Measurements from ENCODE around the gene NOX5. TPM values are rescaled to one million over a fixed set of nuclear protein-coding genes. Genes with fewer than 3 reads are reported as not detected.
"Not testable (repeated sequence)": the region's sequence is repeated elsewhere in the genome, so short reads cannot be mapped to it uniquely, and the experiment has no call there.

The NOX5 gene
- total RNA-seq, 1 donor from 2014 or later = not detected

DNA sequence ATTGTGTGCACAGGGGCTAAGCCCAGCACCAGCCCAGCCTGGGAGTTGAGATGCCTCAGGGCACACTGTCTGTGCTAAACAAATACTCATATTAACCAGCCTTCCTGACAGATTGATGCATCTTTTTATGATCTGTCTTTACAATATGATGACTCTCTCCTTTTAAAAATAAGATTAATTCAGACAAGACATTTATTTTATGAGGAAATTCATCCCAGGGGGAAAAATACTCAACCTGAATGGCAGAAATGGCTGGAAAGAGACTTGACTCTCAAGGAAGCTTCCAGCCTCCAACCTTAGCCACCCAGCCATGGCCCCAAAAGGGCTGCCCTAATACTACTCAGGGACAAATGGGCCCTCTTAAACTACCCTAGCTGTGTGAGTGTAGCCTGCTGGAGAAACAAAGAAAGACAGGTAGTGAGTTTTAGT, 46.9 kb downstream of the NOX5 start:
- peaks cover 19% of the 10 kb centered on the region for H3K27me3 Mint-ChIP-seq (ENCODE audit: unreplicated experiment)
- DNase-seq (ENCODE audit: extremely low spot score, unreplicated experiment) = no peak
- no peak overlapping the region for H3K4me3 Mint-ChIP-seq (ENCODE audit: unreplicated experiment)
- no peak overlapping the region for H3K27ac Mint-ChIP-seq (ENCODE audit: unreplicated experiment)
- H3K9me3 Mint-ChIP-seq (ENCODE audit: unreplicated experiment) = no peaks in the 10 kb centered on the region
- H3K36me3 Mint-ChIP-seq (ENCODE audit: unreplicated experiment) = no peaks in the 10 kb centered on the region
- peaks cover 6% of the 10 kb centered on the region for H3K4me1 Mint-ChIP-seq (ENCODE audit: unreplicated experiment)
- no peak for TF ChIP-seq CTCF (IDR thresholded peaks at IDR 0.05)

DNA sequence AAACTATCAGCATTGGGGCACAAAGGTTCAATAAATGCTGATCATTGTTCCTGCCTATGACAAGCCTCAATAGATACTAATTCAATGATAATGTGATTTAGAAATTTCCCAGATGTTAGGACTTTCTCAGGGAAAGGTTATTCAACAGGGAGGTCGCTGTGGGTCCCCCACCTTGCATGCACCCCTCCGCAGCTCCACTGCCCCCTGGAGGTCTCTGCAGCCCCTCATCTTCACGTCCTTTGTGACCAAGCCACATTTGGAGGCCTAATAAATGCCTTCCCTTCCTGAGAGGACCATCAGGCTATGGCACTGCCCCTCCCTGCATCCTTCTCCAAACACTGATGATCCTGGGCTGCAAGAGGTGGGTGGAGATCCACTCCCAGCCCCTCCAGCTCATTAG, 50.2 kb downstream of the NOX5 start:
- Mint-ChIP-seq H3K4me1 (ENCODE audit: unreplicated experiment) (no peaks in the 10 kb centered on the region), H3K9me3 (ENCODE audit: unreplicated experiment) (no peaks in the 10 kb centered on the region), H3K27me3 (ENCODE audit: unreplicated experiment) (no peaks in the 10 kb centered on the region), H3K36me3 (ENCODE audit: unreplicated experiment) (no peaks in the 10 kb centered on the region), H3K27ac (ENCODE audit: unreplicated experiment) (no peak overlapping the region), H3K4me3 (ENCODE audit: unreplicated experiment) (no peak overlapping the region)
- TF ChIP-seq CTCF (IDR thresholded peaks at IDR 0.05) = no peak
- no peak for DNase-seq (ENCODE audit: extremely low spot score, unreplicated experiment)

DNA sequence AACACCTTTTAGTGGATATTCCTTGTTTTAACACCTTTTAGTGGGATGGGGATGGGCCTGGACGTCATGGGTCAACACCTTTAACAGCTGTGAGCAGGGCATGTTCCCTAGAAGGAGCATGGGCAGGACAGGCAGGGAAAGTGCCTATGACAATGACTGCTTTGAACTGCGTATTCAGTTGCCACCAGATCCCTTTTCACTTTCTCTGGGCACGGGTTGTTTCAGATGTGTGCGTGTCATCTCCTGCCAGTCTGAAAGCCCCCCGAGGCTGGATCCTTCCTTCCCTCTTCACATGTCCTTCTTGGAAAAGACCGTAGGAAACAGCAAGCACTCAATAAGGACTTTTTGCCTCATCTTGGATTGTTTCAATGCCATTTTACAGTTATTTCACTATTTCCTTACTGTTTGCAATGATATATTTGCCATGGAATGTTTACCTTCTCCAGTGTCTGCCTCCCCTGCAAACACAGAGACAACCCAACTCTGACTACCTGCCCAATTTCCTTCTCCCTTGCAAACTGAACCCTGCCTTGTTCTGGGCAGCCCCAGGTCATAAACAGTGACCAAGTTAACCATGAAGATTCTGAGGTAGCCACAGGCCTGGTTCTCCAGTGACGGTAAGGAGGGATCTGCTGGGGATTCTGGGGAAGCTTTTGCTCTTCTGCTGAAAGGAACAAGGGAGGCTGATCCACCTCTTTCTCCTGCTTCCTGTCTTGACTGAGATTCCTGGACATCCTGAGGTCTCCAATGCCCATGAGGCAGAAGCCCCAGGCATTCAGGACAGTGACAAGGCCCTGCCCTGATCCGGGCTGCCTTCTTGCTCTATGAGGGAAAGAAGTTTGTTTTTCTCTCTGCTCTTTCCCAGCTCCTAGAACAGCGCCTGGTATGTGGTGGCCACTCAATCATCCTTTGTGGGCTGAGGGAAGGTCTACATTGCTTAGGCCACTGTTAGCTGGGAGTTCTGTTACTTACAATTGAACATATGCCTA, 51.8 kb downstream of the NOX5 start:
- DNase-seq (ENCODE audit: extremely low spot score, unreplicated experiment) = no peak
- TF ChIP-seq CTCF (IDR thresholded peaks at IDR 0.05) = no peak
- Mint-ChIP-seq H3K27me3 (ENCODE audit: unreplicated experiment) (no peaks in the 10 kb centered on the region), H3K36me3 (ENCODE audit: unreplicated experiment) (no peaks in the 10 kb centered on the region), H3K4me1 (ENCODE audit: unreplicated experiment) (no peaks in the 10 kb centered on the region), H3K27ac (ENCODE audit: unreplicated experiment) (no peak overlapping the region), H3K9me3 (ENCODE audit: unreplicated experiment) (peaks cover 4% of the 10 kb centered on the region), H3K4me3 (ENCODE audit: unreplicated experiment) (no peak overlapping the region)

DNA sequence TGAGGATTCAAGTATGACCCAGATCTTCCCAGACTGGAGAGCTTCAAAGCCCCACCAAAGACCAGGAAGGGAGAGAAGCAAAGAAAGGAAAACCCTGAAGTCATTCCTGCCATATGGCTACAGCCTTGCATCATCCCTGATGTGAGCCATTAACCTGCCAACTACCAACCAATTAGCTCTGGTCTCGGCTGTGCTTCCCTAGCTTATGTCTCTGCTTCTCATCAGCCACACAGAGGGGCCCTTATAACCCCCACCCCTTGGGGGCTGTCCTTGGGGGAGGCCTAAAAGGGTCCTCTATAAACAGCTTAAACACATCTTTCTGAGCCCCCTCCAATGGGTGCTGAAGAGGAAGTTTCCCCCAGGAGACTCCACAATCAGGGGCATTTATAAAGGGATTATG, 52.8 kb downstream of the NOX5 start:
- no peaks in the 10 kb centered on the region for H3K4me1 Mint-ChIP-seq (ENCODE audit: unreplicated experiment)
- H3K27me3 Mint-ChIP-seq (ENCODE audit: unreplicated experiment) = no peaks in the 10 kb centered on the region
- no peak for TF ChIP-seq CTCF (IDR thresholded peaks at IDR 0.05)
- H3K27ac Mint-ChIP-seq (ENCODE audit: unreplicated experiment) = no peak overlapping the region
- H3K9me3 Mint-ChIP-seq (ENCODE audit: unreplicated experiment) = peaks cover 4% of the 10 kb centered on the region
- H3K36me3 Mint-ChIP-seq (ENCODE audit: unreplicated experiment) = no peaks in the 10 kb centered on the region
- H3K4me3 Mint-ChIP-seq (ENCODE audit: unreplicated experiment) = no peak overlapping the region
- no peak for DNase-seq (ENCODE audit: extremely low spot score, unreplicated experiment)

GRCh38 chr15:69068157-69068556, 53.7 kb downstream of the NOX5 start:
- peaks cover 4% of the 10 kb centered on the region for H3K9me3 Mint-ChIP-seq (ENCODE audit: unreplicated experiment)
- H3K27me3 Mint-ChIP-seq (ENCODE audit: unreplicated experiment) = no peaks in the 10 kb centered on the region
- no peak overlapping the region for H3K4me3 Mint-ChIP-seq (ENCODE audit: unreplicated experiment)
- H3K36me3 Mint-ChIP-seq (ENCODE audit: unreplicated experiment) = no peaks in the 10 kb centered on the region
- H3K27ac Mint-ChIP-seq (ENCODE audit: unreplicated experiment) = no peak overlapping the region
- no peak for DNase-seq (ENCODE audit: extremely low spot score, unreplicated experiment)
- no peaks in the 10 kb centered on the region for H3K4me1 Mint-ChIP-seq (ENCODE audit: unreplicated experiment)
- no peak for TF ChIP-seq CTCF (IDR thresholded peaks at IDR 0.05)

DNA sequence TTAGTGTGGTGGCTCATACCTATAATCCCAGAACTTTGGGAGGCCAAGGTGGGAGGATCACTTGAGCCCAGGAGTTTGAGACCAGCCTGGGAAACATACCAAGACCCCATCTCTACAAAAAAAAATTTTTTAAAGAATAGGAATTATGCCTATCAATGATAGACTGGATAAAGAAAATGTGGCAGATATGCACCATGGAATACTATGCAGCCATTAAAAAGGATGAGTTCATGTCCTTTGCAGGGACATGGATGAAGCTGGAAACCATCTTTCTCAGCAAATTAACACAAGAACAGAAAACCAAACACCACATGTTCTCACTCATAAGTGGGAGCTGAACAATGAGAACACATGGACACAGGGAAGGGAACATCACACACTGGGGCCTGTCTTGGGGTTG, 54.8 kb downstream of the NOX5 start:
- H3K9me3 Mint-ChIP-seq (ENCODE audit: unreplicated experiment) = not testable (repeated sequence)

More for the DNA sequence above, 54.8 kb downstream of the NOX5 start:
- H3K4me1 Mint-ChIP-seq (ENCODE audit: unreplicated experiment); H3K4me3 Mint-ChIP-seq (ENCODE audit: unreplicated experiment); H3K27ac Mint-ChIP-seq (ENCODE audit: unreplicated experiment); DNase-seq (ENCODE audit: extremely low spot score, unreplicated experiment); H3K36me3 Mint-ChIP-seq (ENCODE audit: unreplicated experiment); H3K27me3 Mint-ChIP-seq (ENCODE audit: unreplicated experiment): not testable (repeated sequence)

Measured in osteocyte (in vitro differentiated cells).